HepG2 (cell line): ENCODE data around the gene NYNRIN. TPM values are rescaled to one million over a fixed set of nuclear protein-coding genes. Genes with fewer than 3 reads are reported as not detected.

ENCODE experiments used
- ATF7 ChIP-seq, 2 experiments: fragments of 450-650 bp in 1 of 2; sonication (generic) in 1 of 2; formaldehyde crosslinking in 1 of 2; IDR thresholded peaks; 2 replicates each; pipeline versions ENCODE4 v1.4.0 to v1.6.1; 2016 to 2020; ENCODE audit warnings: antibody characterized with exemption in 1 of 2, mild to moderate bottlenecking in 1 of 2, missing genetic modification reagents in 1 of 2
- CENPX ChIP-seq: sonication (generic); formaldehyde crosslinking; IDR thresholded peaks from 2 replicates; pipeline ENCODE4 v1.9.0; 2021; ENCODE audit warnings: mild to moderate bottlenecking, missing genetic modification reagents, moderate library complexity
- DNMT3B ChIP-seq: conservative IDR thresholded peaks from 2 replicates; pipeline ENCODE4 v1.6.1; 2016; ENCODE audit warnings: missing biosample characterization, control low read depth
- ISX ChIP-seq: sonication (generic); formaldehyde crosslinking; conservative IDR thresholded peaks from 2 replicates; pipeline ENCODE4 v1.5.0; 2020; ENCODE audit warnings: missing genetic modification reagents
- KLF9 ChIP-seq: IDR thresholded peaks from 2 replicates; pipeline ENCODE4 v1.6.1; 2016; ENCODE audit warnings: low read depth
- MAZ ChIP-seq, 2 experiments: sonication (generic) in 1 of 2; formaldehyde crosslinking in 1 of 2; IDR thresholded peaks; 2 replicates each; pipeline versions ENCODE4 v1.5.0 to v1.6.1; 2012 to 2020; ENCODE audit warnings: low read depth in 2 of 2, mild to moderate bottlenecking in 2 of 2, borderline replicate concordance in 1 of 2, improper control_type of control experiment in 1 of 2, low read length in 1 of 2, missing genetic modification reagents in 1 of 2, moderate library complexity in 1 of 2
- MED8 ChIP-seq: sonication (generic); formaldehyde crosslinking; IDR thresholded peaks from 2 replicates; pipeline ENCODE4 v1.8.1; 2023; ENCODE audit warnings: mild to moderate bottlenecking, missing genetic modification reagents; ENCODE audit not compliant: insufficient replicate concordance
- NCOR1 ChIP-seq: fragments of 200-600 bp; sonication (generic); IDR thresholded peaks from 2 replicates; pipeline ENCODE4 v1.7.0; 2017; ENCODE audit warnings: antibody characterized with exemption, low read length, borderline replicate concordance
- NFKB2 ChIP-seq: sonication (generic); formaldehyde crosslinking; IDR thresholded peaks from 2 replicates; pipeline ENCODE4 v1.4.0; 2020; ENCODE audit warnings: missing genetic modification reagents, borderline replicate concordance
- NR3C1 ChIP-seq: sonication (generic); formaldehyde crosslinking; IDR thresholded peaks from 2 replicates; pipeline ENCODE4 v1.4.0; 2020; ENCODE audit warnings: missing genetic modification reagents
- PRMT3 ChIP-seq: sonication (generic); formaldehyde crosslinking; IDR thresholded peaks from 2 replicates; pipeline ENCODE4 v1.8.1; 2022; ENCODE audit warnings: low read depth, mild to moderate bottlenecking, moderate library complexity, missing genetic modification reagents, borderline replicate concordance
- RERE ChIP-seq: IDR thresholded peaks from 2 replicates; pipeline ENCODE4 v1.6.1; 2016; ENCODE audit warnings: low read depth, missing genetic modification reagents, missing compliant biosample characterization
- SMYD3 ChIP-seq: sonication (generic); formaldehyde crosslinking; IDR thresholded peaks from 2 replicates; pipeline ENCODE4 v1.8.1; 2023; ENCODE audit warnings: mild to moderate bottlenecking, missing genetic modification reagents
- ZFP90 ChIP-seq: sonication (generic); formaldehyde crosslinking; IDR thresholded peaks from 2 replicates; pipeline ENCODE4 v1.8.0; 2022; ENCODE audit warnings: missing genetic modification reagents, mild to moderate bottlenecking, inconsistent platforms, borderline replicate concordance
- ZNF558 ChIP-seq: sonication (generic); formaldehyde crosslinking; IDR thresholded peaks from 2 replicates; pipeline ENCODE4 v1.9.0; 2022; ENCODE audit warnings: mild to moderate bottlenecking, missing genetic modification reagents, borderline replicate concordance
- ZNF562 ChIP-seq: sonication (generic); formaldehyde crosslinking; IDR thresholded peaks from 2 replicates; pipeline ENCODE4 v1.8.0; 2022; ENCODE audit warnings: missing genetic modification reagents, borderline replicate concordance
- ZNF563 ChIP-seq: sonication (generic); formaldehyde crosslinking; IDR thresholded peaks from 2 replicates; pipeline ENCODE4 v1.8.0; 2022; ENCODE audit warnings: mild to moderate bottlenecking, moderate library complexity, missing genetic modification reagents
- ZNF724P ChIP-seq: sonication (generic); formaldehyde crosslinking; IDR thresholded peaks from 2 replicates; pipeline ENCODE4 v1.8.0; 2022; ENCODE audit warnings: missing genetic modification reagents, borderline replicate concordance
- ZNF790 ChIP-seq: sonication (generic); formaldehyde crosslinking; IDR thresholded peaks from 2 replicates; pipeline ENCODE4 v1.8.0; 2022; ENCODE audit warnings: missing genetic modification reagents, mild to moderate bottlenecking, borderline replicate concordance
- polyA plus RNA-seq, 8 experiments: library from polyadenylated mRNA; depleted of rRNA in 3 of 8; stranded (reverse) in 7 of 8; unstranded in 1 of 8; fragments of >200 nt; fragmentation: Illumina TruSeq in 4 of 8; extraction: Trizol in 4 of 8; gene quantifications; 2 replicates each; pipeline versions ENCODE4 v1.2.1 to v1.2.3, GENCODE V29; 2011 to 2016; ENCODE audit warnings: low read depth in 4 of 8, missing spikeins in 1 of 8, mixed read lengths in 1 of 8; ENCODE audit not compliant: insufficient read depth in 1 of 8
- total RNA-seq, 5 experiments: library from RNA; depleted of rRNA; stranded (reverse); fragments of >200 nt; fragmentation: Illumina TruSeq; extraction: Trizol; gene quantifications; 2 replicates each; pipeline ENCODE4 v1.2.3, GENCODE V29; 2016; ENCODE audit warnings: low read depth in 1 of 5
- TF ChIP-seq, protein P1 (sequence below): fragments of 450-650 bp; IDR thresholded peaks from 2 replicates; pipeline ENCODE4 v1.6.1; 2017; ENCODE audit warnings: mild to moderate bottlenecking

The NYNRIN gene
- total and polyA plus RNA-seq, 2 of the 13 experiments (the other 11 are each of a cell fraction or from before 2014, with no cell fraction given) = 0.63 to 1.1 TPM

DNA sequence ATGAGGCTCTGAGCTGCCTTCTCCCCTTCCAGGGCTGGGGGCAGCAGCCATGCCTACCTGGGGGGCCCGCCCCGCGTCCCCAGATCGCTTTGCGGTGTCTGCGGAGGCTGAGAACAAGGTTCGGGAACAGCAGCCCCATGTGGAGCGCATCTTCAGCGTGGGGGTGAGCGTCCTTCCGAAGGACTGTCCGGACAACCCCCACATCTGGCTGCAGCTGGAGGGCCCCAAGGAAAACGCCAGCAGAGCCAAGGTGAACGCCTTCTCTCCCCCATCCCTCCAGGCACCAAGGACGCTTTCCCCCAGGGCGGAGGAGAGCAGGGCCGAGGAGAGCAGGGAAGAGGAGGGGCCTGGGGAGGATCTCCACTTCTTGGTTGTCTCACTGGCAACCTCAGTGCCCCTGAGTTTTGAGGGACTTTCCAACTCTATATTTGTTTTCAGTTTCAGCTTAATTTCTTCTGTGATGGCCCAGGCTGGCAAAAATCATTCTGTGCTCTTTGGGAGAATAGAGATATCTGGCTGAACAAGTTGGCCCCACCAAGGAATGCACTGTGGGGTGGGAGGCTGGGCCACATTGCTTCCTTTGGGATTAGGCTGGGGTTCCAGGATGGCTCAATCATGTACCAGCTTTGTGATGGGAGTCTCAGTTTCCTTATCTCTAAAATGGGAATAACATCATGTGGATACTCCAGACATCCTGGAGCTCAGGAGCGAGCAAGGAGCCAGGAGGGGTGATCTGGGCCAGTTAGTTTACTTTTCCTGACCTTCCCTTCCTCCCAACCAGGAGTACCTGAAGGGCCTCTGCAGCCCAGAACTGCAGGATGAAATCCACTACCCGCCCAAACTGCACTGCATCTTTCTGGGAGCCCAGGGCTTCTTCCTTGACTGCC lies 32.1 kb downstream of the NYNRIN start (continued):
- TF ChIP-seq NCOR1 (no peak), PRMT3 (no peak), SMYD3 (CRISPR knock-in tag) (no peak), ZFP90 (CRISPR knock-in tag) (0 out of 2 replicates have a peak, but pooled peaks have one; percentile 46), ZNF790 (no peak), NFKB2 (peak; percentile 85; the same call in 1 of the 2 replicates), CENPX (CRISPR knock-in tag) (no peak), MAZ (IDR thresholded peaks at IDR 0.05; ENCODE audit: borderline replicate concordance, low read depth, low read length) (0 out of 2 replicates have a peak, but pooled peaks have one; percentile 13), MAZ (CRISPR knock-in tag; IDR thresholded peaks at IDR 0.05; ENCODE audit: low read depth) (no peak; the same call in 1 of the 2 replicates), KLF9 (CRISPR knock-in tag) (no peak), MED8 (CRISPR knock-in tag) (no peak), ZNF724P (CRISPR knock-in tag) (peak; percentile 78; the same call in 1 of the 2 replicates), ZNF558 (CRISPR knock-in tag) (no peak), DNMT3B (CRISPR knock-in tag) (0 out of 2 replicates have a peak, but pooled peaks have one; percentile 79), NR3C1 (CRISPR knock-in tag) (no peak), ZNF563 (CRISPR knock-in tag) (no peak), RERE (CRISPR knock-in tag) (no peak), ZNF562 (CRISPR knock-in tag) (no peak), ISX (CRISPR knock-in tag) (no peak), ATF7 (IDR thresholded peaks at IDR 0.05) (no peak), ATF7 (CRISPR knock-in tag; IDR thresholded peaks at IDR 0.05) (peak; percentile 74; the same call in 1 of the 2 replicates)
- TF ChIP-seq, protein P1, sequence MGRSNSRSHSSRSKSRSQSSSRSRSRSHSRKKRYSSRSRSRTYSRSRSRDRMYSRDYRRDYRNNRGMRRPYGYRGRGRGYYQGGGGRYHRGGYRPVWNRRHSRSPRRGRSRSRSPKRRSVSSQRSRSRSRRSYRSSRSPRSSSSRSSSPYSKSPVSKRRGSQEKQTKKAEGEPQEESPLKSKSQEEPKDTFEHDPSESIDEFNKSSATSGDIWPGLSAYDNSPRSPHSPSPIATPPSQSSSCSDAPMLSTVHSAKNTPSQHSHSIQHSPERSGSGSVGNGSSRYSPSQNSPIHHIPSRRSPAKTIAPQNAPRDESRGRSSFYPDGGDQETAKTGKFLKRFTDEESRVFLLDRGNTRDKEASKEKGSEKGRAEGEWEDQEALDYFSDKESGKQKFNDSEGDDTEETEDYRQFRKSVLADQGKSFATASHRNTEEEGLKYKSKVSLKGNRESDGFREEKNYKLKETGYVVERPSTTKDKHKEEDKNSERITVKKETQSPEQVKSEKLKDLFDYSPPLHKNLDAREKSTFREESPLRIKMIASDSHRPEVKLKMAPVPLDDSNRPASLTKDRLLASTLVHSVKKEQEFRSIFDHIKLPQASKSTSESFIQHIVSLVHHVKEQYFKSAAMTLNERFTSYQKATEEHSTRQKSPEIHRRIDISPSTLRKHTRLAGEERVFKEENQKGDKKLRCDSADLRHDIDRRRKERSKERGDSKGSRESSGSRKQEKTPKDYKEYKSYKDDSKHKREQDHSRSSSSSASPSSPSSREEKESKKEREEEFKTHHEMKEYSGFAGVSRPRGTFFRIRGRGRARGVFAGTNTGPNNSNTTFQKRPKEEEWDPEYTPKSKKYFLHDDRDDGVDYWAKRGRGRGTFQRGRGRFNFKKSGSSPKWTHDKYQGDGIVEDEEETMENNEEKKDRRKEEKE = no peak
